NCI-H2107 treated with DMSO at 0.1 percent for 48 hours (cell line): ENCODE results near the gene AP4E1.
"Not testable (repeated sequence)": the region's sequence is repeated elsewhere in the genome, so short reads cannot be mapped to it uniquely, and the experiment has no call there.

Experiments used
- DNase-seq: peaks from one replicate; lab custom pipeline; 2025; ENCODE audit not compliant: unreplicated experiment; lab: John Stamatoyannopoulos, UW

Gene AP4E1

DNA sequence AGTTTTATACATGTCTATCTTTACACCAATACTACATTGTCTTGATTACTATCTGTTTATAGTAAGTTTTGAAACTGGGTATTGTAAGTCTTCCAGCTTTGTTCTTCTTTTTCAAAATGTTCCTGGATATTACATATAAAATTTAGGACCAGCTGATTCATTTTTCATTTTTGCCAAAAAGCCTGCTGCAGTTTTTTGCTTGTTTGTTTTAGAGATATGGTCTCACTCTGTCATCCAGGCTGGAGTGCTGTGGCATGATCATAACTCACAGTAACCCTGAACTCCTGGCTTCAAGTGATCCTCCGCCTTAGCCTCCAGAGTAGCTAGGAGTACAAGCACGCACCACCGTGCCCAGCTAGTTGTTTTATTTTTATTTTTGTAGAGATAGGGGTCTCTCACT, 20.4 kb upstream of the AP4E1 start:
- no peak for DNase-seq

- no peak for DNase-seq
Observed at GRCh38 chr15:50889589-50889988, 18.9 kb upstream of the AP4E1 start.

DNA sequence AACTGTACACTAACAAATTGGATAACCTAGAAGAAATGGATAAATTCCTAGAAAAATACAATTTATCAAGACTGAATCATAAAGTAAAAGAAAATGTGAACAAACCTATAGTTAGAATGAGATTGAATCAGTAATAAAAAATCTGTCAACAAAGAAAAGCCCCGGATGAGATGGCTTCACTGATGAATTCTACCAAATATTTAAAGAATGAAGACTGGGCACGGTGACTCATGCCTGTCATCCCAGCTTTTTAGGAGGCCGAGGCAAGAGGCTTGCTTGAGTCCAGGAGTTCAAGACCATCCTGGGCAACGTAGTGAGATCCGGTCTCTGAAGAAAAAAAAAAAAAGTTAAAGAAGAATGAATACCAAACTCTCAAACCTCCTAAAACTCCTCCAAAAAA, 17.7 kb upstream of the AP4E1 start:
- no peak for DNase-seq

- no peak for DNase-seq
Observed at GRCh38 chr15:50891159-50891558, 17.3 kb upstream of the AP4E1 start.

DNA sequence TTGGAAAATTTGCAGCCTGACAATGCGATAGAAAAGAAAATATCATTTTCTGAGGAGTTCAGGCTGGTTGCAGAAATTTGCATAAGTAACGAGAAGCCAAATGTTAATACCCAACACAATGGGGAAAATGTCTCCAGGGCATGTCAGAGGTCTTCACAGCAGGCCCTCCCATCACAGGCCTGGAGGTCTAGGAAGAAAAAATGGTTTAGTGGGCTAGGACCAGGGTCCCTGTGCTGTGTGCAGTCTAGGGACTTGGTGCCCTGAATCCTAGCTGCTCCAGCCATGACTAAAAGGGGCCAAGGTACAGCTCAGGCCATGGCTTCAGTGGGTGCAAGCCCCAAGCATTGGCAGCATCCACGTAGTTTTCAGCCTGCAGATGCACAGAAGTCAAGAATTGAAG, 14.5 kb upstream of the AP4E1 start:
- no peak for DNase-seq

DNA sequence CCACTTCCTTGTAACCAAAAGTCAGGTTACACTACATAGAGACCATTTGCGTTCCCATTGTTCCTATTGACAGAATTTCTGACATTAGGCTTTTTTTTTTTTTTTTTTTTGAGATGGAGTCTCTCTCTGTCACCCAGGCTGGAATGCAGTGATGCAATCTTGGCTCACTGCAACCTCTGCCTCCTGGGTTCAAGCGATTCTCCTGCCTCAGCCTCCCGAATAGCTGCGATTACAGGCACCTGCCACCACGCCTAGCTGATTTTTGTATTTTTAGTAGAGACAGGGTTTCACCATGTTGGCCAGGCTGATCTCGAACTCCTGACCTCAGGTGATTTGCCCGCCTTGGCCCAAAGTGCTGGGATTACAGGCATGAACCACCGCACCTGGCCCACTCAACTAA, 7.1 kb upstream of the AP4E1 start:
- DNase-seq, result not testable (repeated sequence)

GRCh38 chr15:50904211-50904610, 4.3 kb upstream of the AP4E1 start:
- no peak for DNase-seq

DNA sequence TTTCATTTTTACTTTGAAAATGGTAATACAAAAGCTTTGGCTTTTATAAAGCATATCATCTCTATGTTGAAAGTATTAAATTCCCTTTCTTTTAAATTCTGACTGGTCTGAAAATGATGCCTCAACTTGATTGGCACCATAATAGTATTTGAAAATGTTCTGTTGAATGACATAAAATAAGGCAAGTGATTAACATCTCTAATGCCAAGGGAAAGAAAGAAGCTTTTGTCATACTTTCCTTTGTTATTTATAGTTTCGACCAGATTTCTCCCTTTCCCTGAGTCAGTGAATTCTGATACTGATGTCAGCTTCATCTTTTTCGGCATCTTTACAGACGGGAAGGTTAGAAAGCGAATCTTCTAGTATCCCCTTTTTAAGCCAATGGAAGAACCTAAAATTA, 3.4 kb upstream of the AP4E1 start:
- no peak for DNase-seq

- DNase-seq, result no peak
Observed at GRCh38 chr15:50906954-50907600, 1.4 kb upstream of the AP4E1 start.

DNA sequence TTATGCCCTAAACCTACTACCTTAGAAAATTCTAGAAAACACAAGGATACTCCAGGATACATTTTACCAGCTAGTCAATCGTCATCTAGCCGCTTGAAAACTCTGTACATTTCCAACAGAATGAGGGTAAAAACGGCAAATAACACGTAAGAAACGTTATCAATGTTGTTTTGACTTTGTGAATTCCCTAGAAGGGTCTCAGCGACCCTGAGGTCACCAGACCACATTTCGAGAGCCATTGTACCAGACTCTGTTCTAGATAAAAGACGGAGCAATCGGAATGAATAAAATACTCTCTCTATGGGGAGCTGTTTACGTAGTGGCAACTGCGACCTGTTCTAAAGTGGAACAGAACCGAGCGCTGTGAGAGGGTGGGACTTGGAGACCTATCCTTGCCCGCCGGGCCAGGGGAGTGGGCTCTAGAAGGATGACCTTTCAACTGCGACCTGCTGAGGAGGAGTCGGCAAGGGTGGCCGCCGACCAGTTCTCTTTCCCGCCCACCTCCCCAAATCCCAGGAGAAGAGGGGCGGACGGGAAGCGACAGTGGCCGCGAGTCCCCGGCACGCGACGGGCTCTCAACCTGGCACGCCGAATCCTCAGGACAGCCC, 778 bp upstream of the AP4E1 start:
- no peak for DNase-seq

- no peak for DNase-seq
Observed at GRCh38 chr15:50909010-50909317, 481 bp downstream of the AP4E1 start.

DNA sequence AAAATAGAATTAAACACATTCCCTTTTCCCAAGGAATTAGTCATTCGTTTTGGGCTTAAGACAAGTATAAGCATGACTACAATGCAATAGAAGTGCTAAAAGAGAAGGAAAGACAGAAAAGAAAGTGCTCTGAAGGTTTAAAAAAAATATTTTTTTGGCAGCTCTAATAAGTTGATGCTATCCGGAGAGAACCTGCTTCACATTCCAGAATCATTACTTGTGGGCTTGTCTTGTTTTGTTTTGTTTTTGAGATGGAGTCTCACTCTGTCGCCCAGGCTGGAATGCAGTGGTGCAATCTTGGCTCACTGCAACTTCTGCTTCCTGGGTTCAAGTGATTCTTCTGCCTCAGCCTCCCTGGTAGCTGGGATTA, 1.9 kb downstream of the AP4E1 start:
- not testable (repeated sequence) for DNase-seq

DNA sequence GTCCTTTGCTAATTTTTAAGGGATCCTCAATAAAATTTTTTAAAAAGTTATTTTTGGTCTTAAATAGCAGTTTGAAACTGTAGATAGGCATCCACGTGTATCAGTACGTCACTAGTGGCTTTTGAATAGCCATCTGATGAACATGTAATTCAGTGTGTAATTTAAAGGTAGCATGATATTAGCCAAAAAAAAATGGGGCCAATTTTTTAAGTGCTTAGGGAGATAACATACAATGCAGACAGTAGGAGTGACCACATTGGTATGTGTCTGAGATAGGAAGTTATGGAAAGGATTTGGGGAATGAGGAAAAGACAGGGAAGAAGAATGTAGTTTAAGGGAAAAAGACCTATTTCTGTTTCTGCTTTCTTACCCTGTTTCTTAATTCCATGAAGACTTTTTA, 2.5 kb downstream of the AP4E1 start:
- no peak for DNase-seq

GRCh38 chr15:50911621-50912020, 3.1 kb downstream of the AP4E1 start:
- DNase-seq, result no peak

DNA sequence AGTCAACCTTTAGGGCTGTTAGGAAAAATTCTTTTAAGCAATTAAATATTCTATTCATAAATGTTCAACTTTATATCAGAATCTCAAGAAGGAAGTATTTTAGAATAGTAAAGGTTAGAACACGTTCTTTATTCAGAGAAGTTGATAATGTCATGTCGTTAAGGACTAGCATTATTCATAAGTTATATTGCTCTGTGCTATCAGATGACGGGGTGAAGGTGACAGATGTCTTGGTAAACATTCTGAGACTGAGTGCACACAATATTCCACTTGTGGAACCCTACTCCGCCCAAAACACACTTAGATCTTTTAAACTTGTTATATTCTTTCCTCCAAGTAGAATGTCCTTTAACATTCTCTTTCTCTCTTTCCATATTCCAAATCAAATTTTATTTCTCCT, 7.9 kb downstream of the AP4E1 start:
- no peak for DNase-seq

DNA sequence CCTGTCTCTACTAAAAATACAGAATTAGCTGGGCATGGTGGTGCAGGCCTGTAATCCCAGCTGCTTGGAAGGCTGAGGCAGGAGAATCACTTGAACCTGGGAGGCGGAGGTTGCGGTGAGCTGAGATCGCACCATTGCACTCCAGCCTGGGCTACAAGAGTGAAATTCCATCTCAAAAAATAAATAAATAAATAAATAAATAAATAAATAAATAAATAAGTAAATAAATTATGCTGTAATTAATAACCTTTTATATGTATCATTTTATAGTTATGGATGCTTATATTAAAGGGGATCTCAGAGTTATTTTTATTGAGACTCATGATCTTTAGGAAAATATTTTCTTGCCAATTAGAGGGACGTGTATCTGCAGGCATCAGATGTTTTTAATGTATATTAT, 10.9 kb downstream of the AP4E1 start:
- DNase-seq, result not testable (repeated sequence)

DNA sequence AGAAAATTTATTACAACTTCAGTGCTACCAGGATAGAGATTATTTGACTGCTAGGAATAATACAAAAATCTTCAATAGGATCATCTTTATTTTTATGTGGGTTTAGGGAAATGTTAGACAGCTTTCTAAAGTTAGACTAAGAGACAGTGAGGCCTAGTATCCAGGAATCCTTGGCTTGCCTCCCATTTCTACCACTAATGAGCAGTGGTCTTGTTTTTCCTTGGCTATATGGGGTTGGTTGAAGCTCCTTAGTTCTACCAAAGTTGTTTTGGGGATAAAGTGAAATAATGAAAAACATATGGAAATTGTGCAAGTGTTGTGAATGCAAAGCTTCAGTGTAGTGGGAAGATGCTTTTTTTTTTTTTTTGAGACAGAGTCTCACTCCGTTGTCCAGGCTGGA, 16.8 kb downstream of the AP4E1 start:
- DNase-seq, result no peak

- no peak for DNase-seq
Observed at GRCh38 chr15:50929062-50929461, 20.6 kb downstream of the AP4E1 start.

DNA sequence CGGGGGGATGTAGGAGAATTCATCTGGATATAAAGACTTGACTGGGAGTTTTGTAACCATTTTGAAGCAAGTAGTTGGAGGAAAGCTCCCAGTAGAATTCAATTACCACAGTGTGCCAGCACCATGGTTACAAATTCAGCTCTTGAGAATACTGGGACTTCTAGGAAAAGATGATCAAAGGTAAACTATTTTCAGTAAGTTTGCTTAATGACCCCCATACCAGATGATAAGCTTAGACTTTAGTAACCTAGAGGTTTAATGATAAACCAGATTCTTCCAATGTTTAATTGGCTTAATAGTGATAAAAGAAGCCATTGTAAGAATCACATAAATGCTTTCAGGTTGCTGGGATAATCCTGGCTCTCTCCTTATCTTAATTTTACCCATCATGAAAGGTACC, 22.3 kb downstream of the AP4E1 start:
- no peak for DNase-seq

DNA sequence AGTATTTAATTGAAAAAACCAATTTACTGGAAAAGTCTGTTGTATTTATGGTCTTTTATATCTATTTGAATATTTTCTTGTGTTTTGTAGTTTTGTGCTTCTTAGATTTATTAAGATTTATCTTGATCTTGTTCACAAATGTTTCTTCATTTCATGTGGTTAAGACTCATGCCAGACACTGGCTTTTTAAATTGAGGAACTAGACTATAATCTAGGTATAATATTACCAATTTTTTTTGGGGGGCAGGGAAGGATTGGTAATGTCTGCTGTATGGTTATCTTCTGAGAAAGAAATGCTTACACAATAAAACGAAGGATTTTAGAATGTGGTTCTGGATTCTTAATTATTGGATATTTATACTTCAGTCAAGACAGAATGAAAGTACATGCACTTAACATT, 24.9 kb downstream of the AP4E1 start:
- DNase-seq, result no peak

- DNase-seq, result no peak
Observed at GRCh38 chr15:50938525-50938924, 30.0 kb downstream of the AP4E1 start.

- no peak for DNase-seq
Observed at GRCh38 chr15:50939911-50940310, 31.4 kb downstream of the AP4E1 start.

GRCh38 chr15:50940506-50940905, 32.0 kb downstream of the AP4E1 start:
- DNase-seq, result no peak
